Activated T-cell treated with anti-CD3 and anti-CD28 coated beads for 1 hour (primary cell): ENCODE data around the gene INCA1.

Source experiments
- DNase-seq: peaks from one replicate; pipeline ENCODE4 v3.0.0-alpha.2; 2020; ENCODE audit warnings: low read depth

INCA1 gene

DNA sequence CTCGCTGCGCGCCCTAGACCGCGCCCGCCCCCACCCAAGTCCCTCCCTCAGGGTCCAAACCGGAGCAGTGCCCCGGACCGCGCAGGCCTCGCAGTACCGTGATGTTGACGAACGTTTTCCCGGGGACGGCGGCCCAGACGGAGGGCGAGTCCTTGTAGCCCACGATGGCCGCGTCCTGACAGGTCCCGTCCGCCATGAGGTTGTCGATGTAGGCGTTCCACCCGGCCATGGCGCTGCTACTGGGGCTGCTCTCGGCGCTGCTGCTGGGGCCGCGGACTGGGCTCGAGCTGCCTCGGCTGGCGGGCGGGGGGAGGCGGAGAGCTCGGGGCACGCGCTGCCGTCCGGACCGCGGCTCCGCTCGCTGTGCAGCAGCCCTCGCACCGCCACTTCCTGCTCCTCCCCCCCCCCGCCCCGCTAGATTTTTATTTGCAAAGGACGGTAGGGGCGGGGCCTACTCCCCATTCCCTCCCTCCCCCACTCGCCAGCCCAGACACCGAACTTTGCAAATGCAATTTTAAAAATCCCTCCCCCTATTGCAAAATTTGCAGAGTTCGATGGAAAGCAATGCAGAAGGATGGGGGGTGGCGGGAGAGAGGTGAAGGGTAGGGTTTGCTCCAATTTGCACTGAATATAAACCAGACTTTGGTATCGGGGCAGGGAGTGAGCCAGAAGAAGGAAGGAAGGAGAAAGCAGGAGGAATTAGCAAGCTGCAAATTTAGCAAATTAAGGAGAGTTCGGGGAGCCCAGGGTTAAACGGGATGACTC is 49.0 kb downstream of the INCA1 start, which contains the start of gene PFN1:
Gene PFN1, minus strand, starts transcription at position 365 of the 765 bp plus-strand sequence. Its CDS starts 136 bp downstream, at position 229.
- DNase-seq = peak; percentile 87

GRCh38 chr17:4947411-4948165 is 49.7 kb downstream of the INCA1 start:
- DNase-seq = peak; percentile 60

GRCh38 chr17:4947010-4947410 is 50.3 kb downstream of the INCA1 start:
- DNase-seq = no peak

GRCh38 chr17:4946312-4946976 is 50.9 kb downstream of the INCA1 start:
- no peak for DNase-seq

GRCh38 chr17:4945944-4946280 is 51.4 kb downstream of the INCA1 start:
- DNase-seq = no peak

DNA sequence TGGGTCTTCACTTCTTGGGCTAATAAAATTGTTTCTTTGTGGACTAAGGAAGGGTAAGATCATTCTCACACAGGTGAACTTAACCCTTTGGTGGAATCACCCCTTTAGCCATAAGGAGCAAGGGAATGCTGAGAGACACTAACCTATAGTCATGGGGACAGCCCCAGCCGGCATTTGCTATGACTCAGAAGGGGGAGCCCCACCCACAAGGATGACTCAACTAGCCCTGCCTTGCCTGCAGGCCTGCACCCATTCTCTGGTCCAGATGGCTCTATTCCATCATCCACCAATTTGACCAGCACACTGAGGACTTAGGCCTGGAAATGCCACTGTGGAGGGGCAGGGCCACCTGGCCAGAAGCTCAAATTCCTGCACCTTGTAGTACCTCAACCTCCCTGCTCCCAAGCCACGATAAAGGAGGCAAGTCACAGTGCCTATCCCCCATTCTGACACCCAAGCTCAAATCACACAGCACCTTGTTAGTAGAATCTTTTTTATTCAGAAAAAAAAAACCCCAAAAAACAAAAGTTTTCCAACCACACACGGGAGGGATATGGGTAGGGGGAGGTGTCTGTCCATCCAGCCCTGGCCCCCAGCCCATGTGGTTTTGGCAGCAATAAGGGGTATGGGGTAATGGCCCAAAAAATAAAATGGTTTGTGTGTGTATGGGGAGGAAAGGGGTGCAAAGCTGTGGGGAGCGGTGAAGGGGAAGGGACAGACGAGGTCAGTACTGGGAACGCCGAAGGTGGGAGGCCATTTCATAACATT is 52.0 kb downstream of the INCA1 start:
- peak; percentile 68 for DNase-seq

DNA sequence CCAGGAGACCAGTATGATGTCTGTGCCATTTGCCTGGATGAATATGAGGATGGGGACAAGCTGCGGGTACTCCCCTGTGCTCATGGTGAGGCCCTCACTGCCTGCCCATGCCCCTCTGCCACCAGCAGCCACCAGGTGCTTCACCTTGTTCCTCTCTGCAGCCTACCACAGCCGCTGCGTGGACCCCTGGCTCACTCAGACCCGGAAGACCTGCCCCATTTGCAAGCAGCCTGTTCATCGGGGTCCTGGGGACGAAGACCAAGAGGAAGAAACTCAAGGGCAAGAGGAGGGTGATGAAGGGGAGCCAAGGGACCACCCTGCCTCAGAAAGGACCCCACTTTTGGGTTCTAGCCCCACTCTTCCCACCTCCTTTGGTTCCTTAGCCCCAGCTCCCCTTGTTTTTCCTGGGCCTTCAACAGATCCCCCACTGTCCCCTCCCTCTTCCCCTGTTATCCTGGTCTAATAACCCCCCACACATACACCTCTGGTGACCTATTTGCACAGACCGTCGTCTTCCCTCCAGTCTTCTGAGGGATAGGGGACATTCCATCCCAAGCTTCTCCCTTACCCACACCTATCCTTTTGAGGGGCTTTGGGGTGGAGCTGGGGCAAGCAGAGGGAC is 52.7 kb downstream of the INCA1 start:
- DNase-seq = no peak

DNA sequence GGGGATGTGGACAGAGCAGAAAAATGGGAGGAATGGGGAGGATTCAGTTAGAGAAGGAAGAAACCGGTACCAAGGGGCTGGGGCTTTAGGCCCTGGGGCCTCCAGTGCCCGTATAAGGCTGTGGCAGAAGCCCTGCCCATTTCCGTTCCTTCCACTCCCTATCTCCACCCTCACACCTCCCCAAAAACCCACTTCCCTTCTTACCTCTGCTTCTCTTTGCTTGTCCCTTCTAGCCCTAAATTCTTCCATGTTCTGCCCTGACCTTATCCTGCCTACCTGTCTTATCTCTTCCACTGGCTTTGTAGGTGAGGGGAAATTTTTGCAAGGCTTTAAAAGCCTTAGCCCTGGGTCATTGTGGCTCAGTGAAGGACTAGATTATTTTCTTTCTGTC is 53.2 kb downstream of the INCA1 start:
- DNase-seq = no peak

DNA sequence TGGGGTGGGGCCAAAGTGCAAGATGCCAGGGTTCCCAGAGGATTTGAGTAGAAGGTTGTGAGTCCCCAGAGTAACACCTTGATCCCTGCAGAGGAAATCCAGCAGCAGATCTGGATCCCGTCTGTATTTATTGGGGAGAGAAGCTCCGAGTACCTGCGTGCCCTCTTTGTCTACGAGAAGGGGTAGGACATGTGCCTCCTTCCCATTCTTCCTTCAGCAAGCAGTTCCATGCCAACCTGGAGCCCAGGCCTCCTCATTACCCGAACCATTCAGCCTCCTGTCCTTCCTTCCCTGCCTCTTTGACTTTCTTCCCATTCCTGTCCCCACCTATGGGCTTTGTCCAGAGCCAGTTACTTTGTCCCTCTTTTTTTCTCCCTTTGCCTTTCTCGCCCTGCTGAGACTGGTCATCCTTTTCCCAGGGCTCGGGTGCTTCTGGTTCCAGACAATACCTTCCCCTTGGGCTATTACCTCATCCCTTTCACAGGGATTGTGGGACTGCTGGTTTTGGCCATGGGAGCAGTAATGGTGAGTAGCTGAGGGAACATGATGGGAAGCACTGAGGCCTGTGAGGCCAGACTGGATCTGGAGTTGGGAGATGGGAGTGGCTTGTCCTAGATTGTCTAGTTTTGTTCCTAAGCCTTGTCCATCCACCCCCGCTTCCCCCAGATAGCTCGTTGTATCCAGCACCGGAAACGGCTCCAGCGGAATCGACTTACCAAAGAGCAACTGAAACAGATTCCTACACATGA is 54.4 kb downstream of the INCA1 start:
- no peak for DNase-seq

- no peak for DNase-seq
Observed at GRCh38 chr17:4941319-4941610, 56.1 kb downstream of the INCA1 start.

DNA sequence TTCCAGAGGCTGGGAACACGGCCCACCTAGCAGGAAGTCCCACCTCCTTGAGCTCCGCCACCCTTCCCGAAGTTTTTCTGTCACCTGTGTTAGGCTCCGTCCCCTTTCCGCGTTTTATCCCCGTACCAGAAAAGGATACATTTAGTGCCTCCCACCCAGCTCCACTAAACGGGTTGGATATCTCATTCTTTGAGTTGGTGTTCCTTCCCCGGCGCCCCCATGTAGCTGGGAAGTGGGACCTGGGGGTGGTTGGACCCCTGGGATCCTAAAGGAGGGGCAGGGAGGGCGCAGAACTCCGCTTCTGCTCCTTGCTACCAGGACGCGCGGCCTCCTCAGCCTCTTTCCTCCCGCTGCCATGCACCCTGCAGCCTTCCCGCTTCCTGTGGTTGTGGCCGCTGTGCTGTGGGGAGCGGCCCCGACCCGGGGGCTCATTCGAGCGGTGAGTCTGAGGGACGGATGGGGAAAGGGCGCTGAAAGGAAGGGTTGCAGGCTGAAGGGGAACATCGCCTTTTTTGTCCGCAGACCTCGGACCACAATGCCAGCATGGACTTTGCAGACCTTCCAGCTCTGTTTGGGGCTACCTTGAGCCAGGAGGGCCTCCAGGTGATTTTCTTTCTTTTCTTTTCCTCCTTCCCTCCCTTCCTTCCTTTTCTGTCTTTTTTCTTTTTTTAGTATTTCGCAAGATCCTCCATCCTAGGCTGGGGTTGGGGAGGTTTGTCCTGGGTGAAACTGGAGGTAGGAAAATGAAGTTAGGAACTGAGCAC is 56.6 kb downstream of the INCA1 start:
- no peak for DNase-seq

- peak; percentile 87 for DNase-seq
Observed at GRCh38 chr17:4939796-4940554, 57.3 kb downstream of the INCA1 start, which contains the start of the genes RNF167 and SLC25A11. TSS of gene RNF167 (plus strand) at chr17:4940268. CDS start at chr17:4940910, 642 bp downstream. TSS of gene SLC25A11 (minus strand) at chr17:4940046. CDS start at chr17:4939910, 136 bp downstream.

GRCh38 chr17:4939546-4939795 is 57.9 kb downstream of the INCA1 start:
- DNase-seq = no peak

GRCh38 chr17:4938688-4939545 is 58.4 kb downstream of the INCA1 start:
- no peak for DNase-seq
